ENCODE measurements around the gene STAB1.

DNA sequence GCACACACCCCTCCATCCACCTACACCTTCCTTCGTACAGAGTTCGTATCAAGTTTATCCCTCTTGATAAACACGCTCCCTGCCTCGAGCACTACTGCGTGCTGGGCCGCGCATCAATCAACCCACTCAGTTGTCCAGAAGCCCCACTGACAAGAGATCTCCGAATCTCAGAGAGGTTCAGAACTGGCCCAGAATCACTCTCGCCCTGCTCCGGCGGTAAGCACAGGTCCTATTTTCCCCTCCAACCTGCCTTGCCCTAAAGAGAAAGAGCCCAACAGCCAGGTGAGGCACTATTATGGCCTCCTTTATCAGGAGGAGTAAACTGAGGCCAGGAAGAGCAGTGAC is 40.2 kb upstream of the STAB1 start:
- TF ChIP-seq, protein P1, sequence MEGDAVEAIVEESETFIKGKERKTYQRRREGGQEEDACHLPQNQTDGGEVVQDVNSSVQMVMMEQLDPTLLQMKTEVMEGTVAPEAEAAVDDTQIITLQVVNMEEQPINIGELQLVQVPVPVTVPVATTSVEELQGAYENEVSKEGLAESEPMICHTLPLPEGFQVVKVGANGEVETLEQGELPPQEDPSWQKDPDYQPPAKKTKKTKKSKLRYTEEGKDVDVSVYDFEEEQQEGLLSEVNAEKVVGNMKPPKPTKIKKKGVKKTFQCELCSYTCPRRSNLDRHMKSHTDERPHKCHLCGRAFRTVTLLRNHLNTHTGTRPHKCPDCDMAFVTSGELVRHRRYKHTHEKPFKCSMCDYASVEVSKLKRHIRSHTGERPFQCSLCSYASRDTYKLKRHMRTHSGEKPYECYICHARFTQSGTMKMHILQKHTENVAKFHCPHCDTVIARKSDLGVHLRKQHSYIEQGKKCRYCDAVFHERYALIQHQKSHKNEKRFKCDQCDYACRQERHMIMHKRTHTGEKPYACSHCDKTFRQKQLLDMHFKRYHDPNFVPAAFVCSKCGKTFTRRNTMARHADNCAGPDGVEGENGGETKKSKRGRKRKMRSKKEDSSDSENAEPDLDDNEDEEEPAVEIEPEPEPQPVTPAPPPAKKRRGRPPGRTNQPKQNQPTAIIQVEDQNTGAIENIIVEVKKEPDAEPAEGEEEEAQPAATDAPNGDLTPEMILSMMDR (IDR thresholded peaks at IDR 0.05), result no peak
- TF ChIP-seq CHD2 (IDR thresholded peaks at IDR 0.05; ENCODE audit: low read length, partially characterized antibody) (no peak), MYC (IDR thresholded peaks at IDR 0.05; ENCODE audit: borderline replicate concordance, low read length) (no peak), GATA3 (IDR thresholded peaks at IDR 0.05; ENCODE audit: borderline replicate concordance) (no peak), EP300 (IDR thresholded peaks at IDR 0.05) (no peak), KDM5A (IDR thresholded peaks at IDR 0.05) (no peak), JUN (IDR thresholded peaks at IDR 0.05) (no peak), BHLHE40 (IDR thresholded peaks at IDR 0.05; ENCODE audit: low read depth, low read length) (no peak), RCOR1 (IDR thresholded peaks at IDR 0.05; ENCODE audit: low read depth, low read length) (no peak)
